Lung (tissue), 12 donors: ENCODE data around the gene XIRP2. TPM values are rescaled to one million over a fixed set of nuclear protein-coding genes. Genes with fewer than 3 reads are reported as not detected.

Source experiments
- ATAC-seq: fragments of 200-7000 bp; cut with Tn5 transposase; one replicate; pipeline ENCODE4 v1.9.1; 2020; ENCODE audit warnings: moderate number of reproducible peaks; ENCODE audit not compliant: insufficient read depth, low FRiP score
- DNase-seq, 3 donors: peaks; one replicate each; pipeline ENCODE4 v3.0.0-alpha.2; 2013 to 2017
- H3K27ac ChIP-seq, 2 donors: one replicate each; pipeline ENCODE4 v1.5.1; 2013; ENCODE audit warnings: mild to moderate bottlenecking in 2 of 2, moderate library complexity in 2 of 2, control low read depth in 1 of 2, inconsistent platforms in 1 of 2, low read depth in 1 of 2, low read length in 1 of 2
- H3K27me3 ChIP-seq, 3 donors: one replicate each; pipeline ENCODE4 v1.5.1; 2013; ENCODE audit warnings: low read length in 2 of 3; ENCODE audit not compliant: control insufficient read depth in 3 of 3, insufficient read depth in 3 of 3
- H3K36me3 ChIP-seq, 4 donors: one replicate each; pipeline ENCODE4 v1.5.1; 2013; ENCODE audit warnings: low read length in 4 of 4, mild to moderate bottlenecking in 1 of 4, moderate library complexity in 1 of 4; ENCODE audit not compliant: control insufficient read depth in 4 of 4, insufficient read depth in 4 of 4
- H3K4me1 ChIP-seq, 5 donors: one replicate each; pipeline ENCODE4 v1.5.1; 2013; ENCODE audit warnings: low read length in 5 of 5, mild to moderate bottlenecking in 2 of 5, moderate library complexity in 1 of 5; ENCODE audit not compliant: control insufficient read depth in 5 of 5, insufficient read depth in 5 of 5
- H3K4me3 ChIP-seq: one replicate; pipeline ENCODE4 v1.5.1; 2013; ENCODE audit warnings: mild to moderate bottlenecking, control low read depth, moderate library complexity
- H3K9ac ChIP-seq, 2 donors: one replicate each; pipeline ENCODE4 v1.5.1; 2013; ENCODE audit warnings: low read length in 2 of 2, control low read depth in 1 of 2; ENCODE audit not compliant: insufficient read depth in 1 of 2
- H3K9me3 ChIP-seq, 4 donors: one replicate each; pipeline ENCODE4 v1.5.1; 2013; ENCODE audit warnings: low read length in 3 of 4, mild to moderate bottlenecking in 1 of 4, moderate library complexity in 1 of 4; ENCODE audit not compliant: control insufficient read depth in 4 of 4, insufficient read depth in 3 of 4
- WGBS, 2 donors: extraction: QIAGEN DNeasy Blood & Tissue Kit; methylation state at CpG; one replicate each; pipeline ENCODE4 v1.1.7; 2013; 5-methylcytosine and 5-hydroxymethylcytosine counted together
- polyA plus RNA-seq, 2 donors: library from polyadenylated mRNA; stranded (reverse); fragments of 200-250 nt; gene quantifications; one replicate each; pipeline ENCODE4 v1.2.1, GENCODE V29; 2013
- total RNA-seq, 2 donors: library from RNA; depleted of rRNA in 1 of 2; stranded (reverse); fragments of >200 nt in 1 of 2; gene quantifications; one replicate each; pipeline ENCODE4 v1.2.1, GENCODE V29; 2014 to 2021
- TF ChIP-seq, protein P1 (sequence below): IDR thresholded peaks from 2 replicates; pipeline ENCODE4 v1.5.1; 2012; ENCODE audit warnings: mild to moderate bottlenecking; ENCODE audit errors: control extremely low read depth, extremely low read depth
- donor health status: control.
- donor health status: control.
- donor health status: Bipolar disorder and iron deficiency.
- donor health status: healthy.
- donor health status: DM: yes; HTN: yes; CAD: no.

The XIRP2 gene
- total and polyA plus RNA-seq, 4 donors: 0.11 to 0.46 (median 0.14) TPM; not detected in 1

DNA sequence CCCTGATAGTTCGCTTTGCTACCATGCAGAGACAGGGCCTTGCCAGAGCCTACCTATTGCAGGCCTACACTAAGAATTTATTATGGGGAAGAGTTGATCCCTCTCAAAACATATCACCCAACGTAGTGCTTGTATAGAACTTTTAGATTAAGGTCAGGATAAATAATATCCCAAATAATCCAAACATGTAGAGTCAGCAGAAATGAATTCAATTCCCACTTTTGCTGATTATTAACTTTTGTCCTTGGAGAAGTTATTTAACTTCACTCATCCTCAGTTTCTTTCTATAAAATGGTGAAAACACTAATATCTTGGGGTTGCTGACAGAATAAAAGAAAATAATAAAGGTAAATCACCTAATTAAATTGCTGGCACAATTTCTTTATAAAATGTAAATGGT lies 294.1 kb downstream of the XIRP2 start:
- TF ChIP-seq, protein P1, sequence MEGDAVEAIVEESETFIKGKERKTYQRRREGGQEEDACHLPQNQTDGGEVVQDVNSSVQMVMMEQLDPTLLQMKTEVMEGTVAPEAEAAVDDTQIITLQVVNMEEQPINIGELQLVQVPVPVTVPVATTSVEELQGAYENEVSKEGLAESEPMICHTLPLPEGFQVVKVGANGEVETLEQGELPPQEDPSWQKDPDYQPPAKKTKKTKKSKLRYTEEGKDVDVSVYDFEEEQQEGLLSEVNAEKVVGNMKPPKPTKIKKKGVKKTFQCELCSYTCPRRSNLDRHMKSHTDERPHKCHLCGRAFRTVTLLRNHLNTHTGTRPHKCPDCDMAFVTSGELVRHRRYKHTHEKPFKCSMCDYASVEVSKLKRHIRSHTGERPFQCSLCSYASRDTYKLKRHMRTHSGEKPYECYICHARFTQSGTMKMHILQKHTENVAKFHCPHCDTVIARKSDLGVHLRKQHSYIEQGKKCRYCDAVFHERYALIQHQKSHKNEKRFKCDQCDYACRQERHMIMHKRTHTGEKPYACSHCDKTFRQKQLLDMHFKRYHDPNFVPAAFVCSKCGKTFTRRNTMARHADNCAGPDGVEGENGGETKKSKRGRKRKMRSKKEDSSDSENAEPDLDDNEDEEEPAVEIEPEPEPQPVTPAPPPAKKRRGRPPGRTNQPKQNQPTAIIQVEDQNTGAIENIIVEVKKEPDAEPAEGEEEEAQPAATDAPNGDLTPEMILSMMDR: no peak
- no peaks in the 10 kb centered on the region for H3K9me3 ChIP-seq
- no peak overlapping the region for H3K27ac ChIP-seq
- DNase-seq (no peak), ATAC-seq (no peak)
- no peaks in the 10 kb centered on the region for H3K36me3 ChIP-seq
- no peaks in the 10 kb centered on the region for H3K27me3 ChIP-seq
- H3K4me3 ChIP-seq: no peak overlapping the region
- no peak overlapping the region for H3K9ac ChIP-seq
- WGBS, 2 donors: 92 to 97% methylated on average over 2 of the region's 2 CpGs
- H3K4me1 ChIP-seq: peaks cover 0 to 1% (median 0%) of the 10 kb centered on the region in 5 donors

DNA sequence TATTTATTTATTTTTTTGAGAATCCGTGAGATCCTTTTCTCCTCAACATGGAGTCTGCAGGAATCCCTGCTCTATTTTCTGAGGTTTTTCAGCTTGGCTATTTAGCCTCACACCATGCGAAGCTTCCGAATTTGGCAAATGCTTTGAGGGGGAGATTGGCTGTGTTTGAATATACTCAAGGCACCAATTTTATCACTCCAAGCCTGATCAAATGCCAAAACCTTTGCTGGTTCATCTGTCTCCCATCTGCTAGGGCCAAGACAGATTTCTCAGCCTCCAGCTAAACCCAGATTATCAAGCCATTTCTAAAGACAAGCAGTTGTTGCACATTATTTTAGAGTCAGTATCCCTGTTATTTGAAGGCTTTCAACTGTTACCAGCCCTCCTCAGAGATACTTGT lies 295.7 kb downstream of the XIRP2 start:
- Histone ChIP-seq H3K4me3 (no peak overlapping the region), H3K27me3 (no peaks in the 10 kb centered on the region), H3K9ac (no peak overlapping the region), H3K4me1 (peaks cover 0 to 4% (median 0%) of the 10 kb centered on the region in 5 donors), H3K27ac (no peak overlapping the region), H3K36me3 (no peaks in the 10 kb centered on the region), H3K9me3 (no peaks in the 10 kb centered on the region)
- TF ChIP-seq, protein P1: no peak
- peak in 2 of 3 donors; percentile 47 to 54 for DNase-seq
- ATAC-seq: no peak
- WGBS, 2 donors: 84 to 91% methylated on average over 3 of the region's 3 CpGs

DNA sequence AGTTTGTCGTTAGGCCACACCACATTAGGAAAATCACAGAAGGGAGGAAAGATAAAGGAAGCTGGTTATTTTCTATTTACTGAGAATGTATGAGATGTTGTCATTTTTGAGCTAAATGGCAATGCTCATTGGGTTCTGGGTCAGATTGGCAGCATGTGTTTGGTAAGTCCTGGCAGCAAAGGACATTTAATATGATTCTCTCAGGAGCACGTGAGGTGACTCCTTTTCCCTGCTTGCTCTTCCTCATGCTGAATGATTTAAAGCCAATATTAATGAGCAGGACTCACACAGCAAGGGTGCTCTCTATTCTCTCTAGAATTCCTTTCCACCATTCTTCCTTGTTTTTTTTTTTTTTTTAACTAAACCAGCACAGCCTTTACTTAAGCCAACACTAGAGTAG lies 298.2 kb downstream of the XIRP2 start:
- 81 to 90% methylated on average over 2 of the region's 2 CpGs for WGBS, 2 donors

More for the DNA sequence above, 298.2 kb downstream of the XIRP2 start:
- peak overlapping the region in 1 of 2 donors; percentile 83 for H3K27ac ChIP-seq
- H3K4me1 ChIP-seq: peaks cover 0 to 4% (median 0%) of the 10 kb centered on the region in 5 donors
- no peak for ATAC-seq
- no peaks in the 10 kb centered on the region for H3K9me3 ChIP-seq
- H3K27me3 ChIP-seq: no peaks in the 10 kb centered on the region
- no peak for DNase-seq
- H3K9ac ChIP-seq: no peak overlapping the region
- TF ChIP-seq, protein P1: no peak
- H3K36me3 ChIP-seq: no peaks in the 10 kb centered on the region
- H3K4me3 ChIP-seq: no peak overlapping the region
